GM18909 (cell line): ENCODE measurements around the gene NT5C.

Source experiments
- ATAC-seq: cut with Tn5 transposase; IDR thresholded peaks from one replicate; pipeline ENCODE4 v1.9.1; 2021; ENCODE audit warnings: mild to moderate bottlenecking; ENCODE audit not compliant: unreplicated experiment, poor library complexity

Gene NT5C

GRCh38 chr17:75097865-75098264 is 33.7 kb downstream of the NT5C start:
- no peak for ATAC-seq

DNA sequence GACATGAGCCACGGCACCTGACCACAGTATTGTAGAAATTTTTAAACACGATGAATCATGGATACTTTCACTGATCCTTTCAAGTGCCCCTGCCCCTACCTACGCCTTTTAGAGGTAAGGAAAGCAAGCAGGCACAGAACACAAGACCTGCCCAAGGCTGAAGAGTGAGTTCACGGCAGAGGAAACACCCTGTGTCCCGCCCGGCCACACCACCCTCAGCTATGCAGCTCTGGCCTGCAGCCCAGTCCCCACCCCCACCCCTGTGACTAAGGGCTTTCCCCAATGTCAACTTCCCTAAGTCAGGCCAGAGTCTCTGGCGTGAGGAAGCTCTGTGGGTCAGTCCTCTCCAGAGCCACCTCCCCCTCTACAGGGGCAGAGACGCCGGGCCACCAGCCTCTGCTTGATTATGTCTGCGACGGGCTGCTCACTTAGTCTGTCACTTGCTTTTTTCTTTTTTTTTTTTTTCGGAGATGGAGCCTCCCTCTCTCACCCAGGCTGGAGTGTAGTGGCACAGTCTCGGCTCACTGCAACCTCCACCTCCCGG is 35.4 kb downstream of the NT5C start:
- no peak for ATAC-seq

DNA sequence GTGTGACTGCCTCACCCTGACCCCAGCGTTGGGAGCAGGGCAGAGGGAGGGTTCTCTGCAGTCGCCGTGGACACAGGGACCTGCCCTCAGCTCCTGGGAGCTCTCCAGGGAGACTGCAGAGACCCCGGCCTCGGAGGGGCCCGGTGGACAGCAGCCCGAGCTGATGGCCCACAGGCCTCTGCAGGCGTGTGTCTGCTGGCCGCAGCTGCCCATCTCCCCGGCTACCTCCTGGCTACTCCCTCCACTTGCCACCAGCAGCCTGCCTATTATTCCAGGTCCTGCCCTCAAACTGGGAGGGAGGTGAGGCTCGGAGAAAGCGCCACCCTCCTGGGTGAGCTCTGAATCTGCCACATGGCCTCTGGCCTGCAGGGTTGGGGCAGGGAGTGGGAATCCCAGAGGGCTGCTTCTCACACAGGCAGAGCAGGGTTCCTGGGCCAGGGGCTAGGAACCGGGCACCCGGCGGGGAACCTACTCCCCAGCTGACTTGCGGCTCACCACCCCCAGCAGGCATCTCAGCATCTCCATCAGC is 36.6 kb downstream of the NT5C start:
- ATAC-seq: no peak

GRCh38 chr17:75093548-75094158 is 37.9 kb downstream of the NT5C start:
- no peak for ATAC-seq

DNA sequence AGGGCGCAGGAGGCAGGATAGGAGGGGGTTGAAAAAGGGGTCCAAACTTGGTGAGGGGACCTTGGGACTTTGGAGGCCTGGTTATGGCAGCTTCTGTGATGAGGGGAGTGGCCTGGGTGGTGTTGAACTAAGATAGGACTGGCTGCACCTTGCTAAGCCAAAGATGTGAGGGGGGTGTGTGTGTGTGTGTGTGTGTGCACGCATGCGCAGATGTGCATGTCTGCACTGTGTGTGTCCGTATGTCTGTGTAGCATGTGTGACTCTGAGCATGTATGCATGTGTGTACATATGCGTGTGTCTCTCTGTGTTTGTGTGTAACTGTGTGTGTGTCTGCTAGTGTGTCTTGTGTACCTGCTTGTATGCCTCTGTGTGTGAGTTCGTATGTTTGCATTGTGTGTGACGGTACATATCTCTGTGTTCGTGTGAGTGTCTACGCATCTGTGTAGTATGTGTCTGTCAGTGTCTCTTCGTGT is 39.7 kb downstream of the NT5C start:
- no peak for ATAC-seq

DNA sequence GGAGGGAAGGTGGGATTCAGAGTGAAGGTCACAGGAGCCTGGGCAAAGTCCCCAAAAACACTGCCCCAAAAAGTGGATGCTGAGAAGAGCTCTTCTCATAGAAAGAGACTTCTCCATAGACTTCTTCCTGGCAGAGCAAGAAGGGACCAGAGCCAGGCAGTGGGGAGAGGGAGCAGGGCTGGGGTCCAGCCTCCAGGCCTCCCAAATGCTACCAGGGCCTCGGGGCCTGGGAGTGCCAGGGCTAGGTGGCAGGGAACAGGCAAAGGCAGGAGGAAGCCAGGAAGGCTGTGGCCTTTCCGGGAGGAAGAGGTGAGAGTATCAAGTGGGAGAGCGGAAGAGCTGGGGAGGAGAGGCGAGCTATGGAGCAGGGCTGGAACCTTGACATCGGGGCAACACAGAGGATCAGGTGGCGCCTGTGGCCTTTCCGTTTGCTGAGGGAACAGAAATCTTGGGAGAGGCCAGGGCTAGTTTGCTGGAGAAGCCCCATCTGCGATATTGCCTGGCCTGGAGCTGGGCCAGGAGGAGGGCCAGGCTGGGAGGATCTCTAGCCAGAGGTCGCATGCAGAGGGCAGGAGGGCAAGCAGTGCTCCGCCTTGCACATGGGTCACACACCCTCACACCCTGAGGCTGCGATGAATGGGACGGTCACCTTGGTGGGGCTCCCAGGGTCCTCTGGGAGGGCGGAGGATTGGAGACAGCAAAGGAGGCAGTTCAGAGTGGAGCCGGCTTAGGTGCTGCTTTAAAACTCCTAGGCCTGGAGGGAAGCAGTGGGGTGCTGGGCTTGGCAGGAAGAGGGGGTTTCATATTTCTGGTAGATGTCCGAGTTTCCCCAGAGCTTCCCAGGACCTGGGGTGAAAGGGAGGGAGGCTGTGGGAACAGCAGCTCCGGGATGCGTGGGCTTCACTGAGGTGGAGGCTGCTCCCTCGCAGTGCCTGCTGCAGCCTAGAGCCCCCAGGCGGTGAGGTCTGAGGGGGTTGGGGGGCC is 40.4 kb downstream of the NT5C start:
- ATAC-seq: no peak

- peak; percentile 11 for ATAC-seq
Observed at GRCh38 chr17:75088465-75089417, 42.8 kb downstream of the NT5C start.

GRCh38 chr17:75087558-75088453 is 43.7 kb downstream of the NT5C start, which contains the start of gene SLC16A5:
Gene SLC16A5, plus strand, starts transcription at chr17:75087954. Its CDS starts 5,683 bp downstream, at chr17:75093637.
- peak; percentile 58 for ATAC-seq

DNA sequence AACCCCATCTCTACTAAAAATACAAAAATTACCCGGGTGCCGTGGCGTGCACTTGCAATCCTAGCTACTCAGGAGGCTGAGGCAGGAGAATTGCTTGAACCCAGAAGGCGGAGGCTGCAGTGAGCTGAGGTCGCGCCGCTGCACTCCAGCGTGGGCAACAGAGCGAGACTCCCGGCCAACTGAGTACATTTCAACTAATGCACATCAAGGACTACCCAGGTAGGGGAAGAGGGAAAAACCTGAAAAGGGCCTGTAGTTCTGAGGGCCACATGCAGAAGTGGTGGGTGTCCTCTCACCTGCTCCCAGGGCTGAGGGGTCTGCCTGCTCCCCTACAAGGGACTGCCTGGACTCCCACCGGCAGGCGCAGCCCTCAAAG is 44.4 kb downstream of the NT5C start:
- ATAC-seq: no peak

- ATAC-seq: no peak
Observed at GRCh38 chr17:75086496-75087181, 44.9 kb downstream of the NT5C start.

GRCh38 chr17:75084039-75084660 is 47.4 kb downstream of the NT5C start:
- no peak for ATAC-seq

DNA sequence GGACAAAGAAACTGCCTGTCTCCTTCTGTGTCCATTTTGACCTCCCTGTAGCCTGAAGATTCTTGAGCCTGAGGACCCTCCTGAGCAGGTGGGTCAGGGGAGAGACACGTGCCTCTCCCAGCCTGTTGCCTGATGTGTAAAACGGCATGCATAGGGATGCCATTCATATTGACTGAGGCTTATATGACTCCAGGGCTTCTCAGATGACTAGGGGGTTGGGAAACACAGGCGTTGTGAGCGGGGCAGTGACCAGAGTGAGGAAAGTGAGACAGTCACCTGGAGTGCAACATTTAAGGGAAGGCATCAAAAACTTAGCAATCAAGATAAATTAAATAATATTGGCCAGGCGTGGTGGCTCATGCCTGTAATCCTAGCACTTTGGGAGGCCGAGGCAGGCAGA is 48.9 kb downstream of the NT5C start:
- ATAC-seq: no peak

- ATAC-seq: no peak
Observed at GRCh38 chr17:75081611-75082540, 49.7 kb downstream of the NT5C start.
